CD4-positive, alpha-beta T cell (primary cell): ENCODE measurements around the gene GPC6. TPM values are rescaled to one million over a fixed set of nuclear protein-coding genes. Genes with fewer than 3 reads are reported as not detected.

Experiments
- ATAC-seq: fragments of 200-7000 bp; cut with Tn5 transposase; one replicate; pipeline ENCODE4 v1.10.0; 2022; ENCODE audit warnings: mild to moderate bottlenecking; ENCODE audit not compliant: poor library complexity
- CTCF ChIA-PET: fragments of 350-600 bp; sonication (Branson Sonifier 250); formaldehyde crosslinking; loops from one replicate; lab custom pipeline; 2021; ENCODE audit warnings: antibody characterized with exemption, inconsistent platforms; lab: Charles Lee
- POLR2A ChIA-PET: fragments of 350-600 bp; sonication (Branson Sonifier 250); formaldehyde crosslinking; loops from one replicate; lab custom pipeline; 2021; ENCODE audit warnings: antibody characterized with exemption, inconsistent platforms; lab: Charles Lee
- DNase-seq, 14 experiments: peaks; one replicate each; pipeline ENCODE4 v3.0.0-alpha.2; 2013 to 2020; ENCODE audit warnings: mixed read lengths in 2 of 14
- H3K27ac ChIP-seq, 2 donors: one replicate each; pipeline versions ENCODE4 v1.5.1 to v1.7.0; 2013; ENCODE audit warnings: low read length in 2 of 2, low read depth in 1 of 2, mild to moderate bottlenecking in 1 of 2
- H3K27me3 ChIP-seq, 2 experiments: 1 replicate in 1 of 2; 2 replicates in 1 of 2; pipeline versions ENCODE4 v1.6.1 to v1.7.0; 2013; ENCODE audit warnings: low read length in 2 of 2, control low read depth in 1 of 2, mild to moderate bottlenecking in 1 of 2, moderate library complexity in 1 of 2; ENCODE audit not compliant: insufficient read depth in 2 of 2, control insufficient read depth in 1 of 2
- H3K36me3 ChIP-seq: one replicate; pipeline ENCODE4 v1.6.1; 2013; ENCODE audit warnings: low read length, control low read depth; ENCODE audit not compliant: insufficient read depth
- H3K4me1 ChIP-seq: one replicate; pipeline ENCODE4 v1.6.1; 2013; ENCODE audit warnings: low read length, control low read depth; ENCODE audit not compliant: insufficient read depth
- H3K4me3 ChIP-seq: one replicate; pipeline ENCODE4 v1.5.1; 2013; ENCODE audit warnings: mild to moderate bottlenecking, low read length, moderate library complexity
- H3K9me3 ChIP-seq, 2 experiments: 1 replicate in 1 of 2; 2 replicates in 1 of 2; pipeline versions ENCODE4 v1.6.1 to v1.7.0; 2013; ENCODE audit warnings: low read length in 2 of 2, mild to moderate bottlenecking in 2 of 2, control low read depth in 1 of 2, moderate library complexity in 1 of 2; ENCODE audit not compliant: control insufficient read depth in 1 of 2, insufficient read depth in 1 of 2
- H3K27ac Mint-ChIP-seq: one replicate; pipeline ENCODE4 v1.8.0; 2020; ENCODE audit warnings: mixed read lengths
- H3K27me3 Mint-ChIP-seq: one replicate; pipeline ENCODE4 v1.8.0; 2021; ENCODE audit warnings: mixed read lengths
- H3K36me3 Mint-ChIP-seq: one replicate; pipeline ENCODE4 v1.8.0; 2021; ENCODE audit warnings: low read depth, mixed read lengths
- H3K4me1 Mint-ChIP-seq: one replicate; pipeline ENCODE4 v1.8.0; 2021; ENCODE audit warnings: low read depth, mixed read lengths
- H3K4me3 Mint-ChIP-seq: one replicate; pipeline ENCODE4 v1.8.0; 2020; ENCODE audit warnings: mild to moderate bottlenecking, mixed read lengths
- H3K9me3 Mint-ChIP-seq: one replicate; pipeline ENCODE4 v1.8.0; 2020; ENCODE audit warnings: mixed read lengths
- CTCF ChIP-seq: fragments of 200-600 bp; IDR thresholded peaks from one replicate; pipeline ENCODE4 v1.8.0; 2022; ENCODE audit warnings: antibody characterized with exemption, mild to moderate bottlenecking
- intact Hi-C, 2 experiments: fragments of 100-400 bp; cut with DNase I in 1 of 2; cut with micrococcal nuclease in 1 of 2; formaldehyde crosslinking; loops; one replicate each; pipeline versions ENCODE4 v1.15.1 to v1.9.0; 2023 to 2025; cut with DNase I, micrococcal nuclease
- total RNA-seq, 174 experiments: library from RNA in 2 of 174; stranded (reverse) in 2 of 174; gene quantifications; one replicate each; pipeline ENCODE4 v1.2.3 and lab custom pipeline; 2021 to 2026

GPC6 gene
- total RNA-seq, 2 experiments from 2014 or later: not detected

GRCh38 chr13:94140511-94140910 lies 913.9 kb downstream of the GPC6 start:
- H3K4me3 Mint-ChIP-seq: no peak overlapping the region
- no peak for TF ChIP-seq CTCF
- Histone ChIP-seq H3K4me3 (no peak overlapping the region), H3K4me1 (no peaks in the 10 kb centered on the region), H3K27me3 (peaks cover 0 to under 1% of the 10 kb centered on the region in 2 experiments), H3K36me3 (no peaks in the 10 kb centered on the region), H3K9me3 (no peaks in the 10 kb centered on the region), H3K27ac (no peak overlapping the region)
- H3K4me1 Mint-ChIP-seq: no peaks in the 10 kb centered on the region
- no peaks in the 10 kb centered on the region for H3K36me3 Mint-ChIP-seq
- DNase-seq: no peak
- H3K27me3 Mint-ChIP-seq: peaks cover 7% of the 10 kb centered on the region
- CTCF ChIA-PET: no interaction called here
- intact Hi-C loops: no loop called here
- H3K27ac Mint-ChIP-seq: no peak overlapping the region
- H3K9me3 Mint-ChIP-seq: no peaks in the 10 kb centered on the region
- POLR2A ChIA-PET: no interaction called here
- ATAC-seq: no peak

GRCh38 chr13:94143624-94144350 lies 917.2 kb downstream of the GPC6 start:
- TF ChIP-seq CTCF: no peak
- Histone ChIP-seq H3K36me3 (no peaks in the 10 kb centered on the region), H3K4me1 (no peaks in the 10 kb centered on the region), H3K27ac (no peak overlapping the region), H3K4me3 (no peak overlapping the region), H3K9me3 (no peaks in the 10 kb centered on the region), H3K27me3 (peaks cover 0 to 6% of the 10 kb centered on the region in 2 experiments)
- Mint-ChIP-seq H3K9me3 (no peaks in the 10 kb centered on the region), H3K27ac (no peak overlapping the region), H3K4me1 (no peaks in the 10 kb centered on the region), H3K36me3 (no peaks in the 10 kb centered on the region), H3K4me3 (no peak overlapping the region), H3K27me3 (peaks cover 8% of the 10 kb centered on the region)
- ChIA-PET CTCF (interaction anchor here (1.2 kb wide), 1 partner anchor 9 kb away, joined by 4 read pairs; no protein-coding TSS in a partner anchor), POLR2A (no interaction called here)
- ATAC-seq (no peak), DNase-seq (no peak)
- intact Hi-C loops: no loop called here

- ChIA-PET CTCF (no interaction called here), POLR2A (no interaction called here)
- no peaks in the 10 kb centered on the region for H3K4me1 Mint-ChIP-seq
Measured at GRCh38 chr13:94145966-94146365, 919.4 kb downstream of the GPC6 start.

More at GRCh38 chr13:94145966-94146365, 919.4 kb downstream of the GPC6 start:
- Mint-ChIP-seq H3K9me3 (no peaks in the 10 kb centered on the region), H3K27me3 (peaks cover 22% of the 10 kb centered on the region), H3K4me3 (no peak overlapping the region), H3K36me3 (no peaks in the 10 kb centered on the region), H3K27ac (no peak overlapping the region)
- no peaks in the 10 kb centered on the region for H3K4me1 ChIP-seq
- DNase-seq: no peak
- ATAC-seq: no peak
- H3K36me3 ChIP-seq: no peaks in the 10 kb centered on the region
- H3K4me3 ChIP-seq: no peak overlapping the region
- no peak overlapping the region for H3K27ac ChIP-seq
- H3K9me3 ChIP-seq: no peaks in the 10 kb centered on the region
- peaks cover 0 to 6% of the 10 kb centered on the region in 2 experiments for H3K27me3 ChIP-seq
- intact Hi-C loops: no loop called here
- TF ChIP-seq CTCF: no peak
